ENCODE measurements around the gene ASMTL. TPM values are rescaled to one million over a fixed set of nuclear protein-coding genes. Genes with fewer than 3 reads are reported as not detected.

ASMTL gene
- total and polyA plus RNA-seq, 2 donors (not counting 1 experiment from before 2014, with no cell fraction given): 12.9 to 19.8 TPM

DNA sequence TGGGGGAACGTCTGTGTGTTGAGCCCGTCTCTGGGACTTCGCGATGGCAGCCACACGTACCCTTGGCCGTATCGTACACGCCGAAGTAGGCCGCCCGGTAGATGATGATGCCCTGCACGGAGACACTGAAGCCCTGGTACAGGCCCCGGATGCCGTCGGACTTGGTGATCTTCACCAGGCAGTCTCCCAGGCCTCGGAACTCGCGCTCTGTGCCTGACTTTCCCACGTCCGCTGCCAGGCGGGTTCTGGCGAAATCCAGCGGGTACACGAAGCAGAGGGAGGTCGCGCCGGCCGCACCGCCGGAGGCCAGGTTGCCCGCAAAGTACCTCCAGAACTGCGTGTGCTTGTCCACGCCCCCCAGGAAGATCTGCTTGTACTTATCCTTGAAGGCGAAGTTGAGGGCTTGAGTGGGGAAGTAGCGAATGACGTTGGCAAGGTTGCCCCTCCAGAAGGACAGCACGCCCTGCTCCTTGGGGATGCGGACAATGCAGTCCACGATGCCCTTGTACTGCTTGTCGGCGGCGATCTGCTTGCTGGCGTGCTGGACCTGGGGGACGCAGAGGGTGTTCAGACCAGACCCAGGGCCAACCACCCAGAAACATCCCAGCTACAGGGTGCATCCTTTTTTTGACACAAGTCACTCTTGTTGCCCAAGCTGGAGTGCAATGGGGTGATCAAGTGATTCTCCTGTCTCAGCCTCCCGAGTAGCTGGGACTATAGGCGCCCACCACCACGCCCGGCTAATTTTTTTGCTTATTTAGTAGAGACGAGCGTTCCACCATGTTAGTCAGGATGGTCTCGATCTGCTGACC is 63.3 kb downstream of the ASMTL start:
- H3K4me3 ChIP-seq (replicated peaks in 1 of 4; ENCODE audit: control extremely low read depth in 1 of 4, insufficient read depth in 1 of 4, low read depth in 3 of 4, low read length in 4 of 4): no peak overlapping the region
- H3K4me1 ChIP-seq (ENCODE audit: control insufficient read depth, extremely low read depth, insufficient read depth, low read length): peaks cover 4% of the 10 kb centered on the region
- no peaks in the 10 kb centered on the region for H3K9me3 ChIP-seq (ENCODE audit: control insufficient read depth, insufficient read depth, low read depth, low read length)
- DNase-seq (ENCODE audit: low read depth in 2 of 2): no peak
- H4K20me1 ChIP-seq (ENCODE audit: control insufficient read depth, extremely low read depth, insufficient read depth, low read length): peaks cover 2% of the 10 kb centered on the region
- no peak overlapping the region for H3K4me2 ChIP-seq (ENCODE audit: extremely low read depth, insufficient read depth, low read length)
- peaks cover 55% of the 10 kb centered on the region for H3K79me2 ChIP-seq (ENCODE audit: control insufficient read depth, insufficient read depth, low read length)
- H3K36me3 ChIP-seq (ENCODE audit: control insufficient read depth, insufficient read depth, low read length): peaks cover 42% of the 10 kb centered on the region
- no peak overlapping the region for H3K27ac ChIP-seq (ENCODE audit: insufficient read depth, low read length)
- H3K9ac ChIP-seq (ENCODE audit: insufficient read depth, low read length): no peak overlapping the region
- no peak for TF ChIP-seq EZH2 (IDR thresholded peaks at IDR 0.05; ENCODE audit: low read length, missing control alignments)
- no peak for TF ChIP-seq CTCF (conservative IDR thresholded peaks at IDR 0.05 in 1 of 2, IDR thresholded peaks at IDR 0.05 in 1 of 2; ENCODE audit: low read depth in 1 of 2, low read length in 2 of 2)
- no peak overlapping the region for H2AFZ ChIP-seq (ENCODE audit: low read length)
- H3K27me3 ChIP-seq (ENCODE audit: control insufficient read depth, insufficient read depth, low read length): no peaks in the 10 kb centered on the region

DNA sequence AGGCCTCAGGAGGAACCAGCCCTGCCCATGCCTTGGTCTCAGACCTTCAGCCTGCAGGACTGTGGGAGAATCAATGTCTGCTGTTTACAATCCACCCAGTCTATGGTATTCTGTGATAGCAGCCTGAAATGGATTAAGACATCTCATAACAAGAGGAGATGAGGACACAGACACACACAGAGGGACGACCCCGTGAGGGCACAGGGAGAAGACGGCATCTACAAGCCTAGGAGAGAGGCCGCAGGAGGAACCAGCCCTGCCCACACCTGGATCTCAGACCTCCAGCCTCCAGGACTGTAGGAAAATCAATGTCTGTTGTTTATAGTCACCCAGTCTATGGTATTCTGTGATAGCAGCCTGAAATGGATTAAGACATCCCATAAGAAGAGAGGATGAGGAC is 64.1 kb downstream of the ASMTL start:
- H2AFZ ChIP-seq (ENCODE audit: low read length): no peak overlapping the region
- H4K20me1 ChIP-seq (ENCODE audit: control insufficient read depth, extremely low read depth, insufficient read depth, low read length): peaks cover 2% of the 10 kb centered on the region
- H3K9ac ChIP-seq (ENCODE audit: insufficient read depth, low read length): no peak overlapping the region
- H3K79me2 ChIP-seq (ENCODE audit: control insufficient read depth, insufficient read depth, low read length): peaks cover 49% of the 10 kb centered on the region
- H3K4me3 ChIP-seq (replicated peaks in 1 of 4; ENCODE audit: control extremely low read depth in 1 of 4, insufficient read depth in 1 of 4, low read depth in 3 of 4, low read length in 4 of 4): no peak overlapping the region
- H3K27me3 ChIP-seq (ENCODE audit: control insufficient read depth, insufficient read depth, low read length): no peaks in the 10 kb centered on the region
- H3K4me2 ChIP-seq (ENCODE audit: extremely low read depth, insufficient read depth, low read length): no peak overlapping the region
- peaks cover 42% of the 10 kb centered on the region for H3K36me3 ChIP-seq (ENCODE audit: control insufficient read depth, insufficient read depth, low read length)
- H3K27ac ChIP-seq (ENCODE audit: insufficient read depth, low read length): no peak overlapping the region
- DNase-seq (ENCODE audit: low read depth in 2 of 2): no peak
- TF ChIP-seq CTCF (conservative IDR thresholded peaks at IDR 0.05 in 1 of 2, IDR thresholded peaks at IDR 0.05 in 1 of 2; ENCODE audit: low read depth in 1 of 2, low read length in 2 of 2): no peak
- no peak for TF ChIP-seq EZH2 (IDR thresholded peaks at IDR 0.05; ENCODE audit: low read length, missing control alignments)
- no peaks in the 10 kb centered on the region for H3K9me3 ChIP-seq (ENCODE audit: control insufficient read depth, insufficient read depth, low read depth, low read length)
- peaks cover 3% of the 10 kb centered on the region for H3K4me1 ChIP-seq (ENCODE audit: control insufficient read depth, extremely low read depth, insufficient read depth, low read length)

DNA sequence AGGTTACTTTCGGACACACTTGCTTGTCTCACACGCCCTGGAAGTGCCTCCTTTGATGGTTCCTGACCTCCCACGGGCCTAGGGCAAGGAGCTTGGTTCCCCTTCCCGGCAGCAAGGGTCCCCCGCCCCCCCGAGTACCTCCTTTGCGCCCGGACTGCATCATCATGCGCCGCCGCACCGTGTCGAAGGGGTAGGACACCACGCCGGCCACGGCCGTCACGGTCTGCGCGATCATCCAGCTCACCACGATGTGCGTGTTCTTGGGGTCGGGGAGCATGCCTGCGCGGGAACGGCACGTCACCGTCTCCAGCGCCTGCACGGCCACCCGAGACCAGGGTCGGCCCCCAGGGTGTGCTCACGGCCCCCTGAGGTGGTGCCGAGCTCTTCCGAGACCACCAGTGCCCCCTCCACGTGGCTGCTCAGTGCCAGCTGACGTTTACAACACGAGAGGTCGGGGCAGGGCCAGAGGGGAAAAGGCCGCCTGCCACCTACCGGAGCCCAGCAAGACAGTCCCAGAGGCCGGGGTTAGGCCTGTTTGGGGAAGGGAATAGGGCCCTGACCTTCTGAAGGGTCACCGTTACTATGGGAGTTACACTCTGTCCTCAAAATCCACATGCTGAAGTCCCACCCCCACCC is 65.5 kb downstream of the ASMTL start:
- H2AFZ ChIP-seq (ENCODE audit: low read length): no peak overlapping the region
- H3K27ac ChIP-seq (ENCODE audit: insufficient read depth, low read length): no peak overlapping the region
- peaks cover 6% of the 10 kb centered on the region for H3K4me1 ChIP-seq (ENCODE audit: control insufficient read depth, extremely low read depth, insufficient read depth, low read length)
- no peak overlapping the region for H3K9ac ChIP-seq (ENCODE audit: insufficient read depth, low read length)
- peaks cover 2% of the 10 kb centered on the region for H4K20me1 ChIP-seq (ENCODE audit: control insufficient read depth, extremely low read depth, insufficient read depth, low read length)
- no peak overlapping the region for H3K4me3 ChIP-seq (replicated peaks in 1 of 4; ENCODE audit: control extremely low read depth in 1 of 4, insufficient read depth in 1 of 4, low read depth in 3 of 4, low read length in 4 of 4)
- H3K27me3 ChIP-seq (ENCODE audit: control insufficient read depth, insufficient read depth, low read length): no peaks in the 10 kb centered on the region
- no peak overlapping the region for H3K4me2 ChIP-seq (ENCODE audit: extremely low read depth, insufficient read depth, low read length)
- H3K36me3 ChIP-seq (ENCODE audit: control insufficient read depth, insufficient read depth, low read length): peaks cover 42% of the 10 kb centered on the region
- H3K9me3 ChIP-seq (ENCODE audit: control insufficient read depth, insufficient read depth, low read depth, low read length): no peaks in the 10 kb centered on the region
- no peak for DNase-seq (ENCODE audit: low read depth in 2 of 2)
- H3K79me2 ChIP-seq (ENCODE audit: control insufficient read depth, insufficient read depth, low read length): peaks cover 44% of the 10 kb centered on the region
- TF ChIP-seq CTCF (conservative IDR thresholded peaks at IDR 0.05 in 1 of 2, IDR thresholded peaks at IDR 0.05 in 1 of 2; ENCODE audit: low read depth in 1 of 2, low read length in 2 of 2) (no peak), EZH2 (IDR thresholded peaks at IDR 0.05; ENCODE audit: low read length, missing control alignments) (no peak)

All from fibroblast of lung (primary cell).